Measurements from ENCODE around the gene EML4.

EML4 gene

DNA sequence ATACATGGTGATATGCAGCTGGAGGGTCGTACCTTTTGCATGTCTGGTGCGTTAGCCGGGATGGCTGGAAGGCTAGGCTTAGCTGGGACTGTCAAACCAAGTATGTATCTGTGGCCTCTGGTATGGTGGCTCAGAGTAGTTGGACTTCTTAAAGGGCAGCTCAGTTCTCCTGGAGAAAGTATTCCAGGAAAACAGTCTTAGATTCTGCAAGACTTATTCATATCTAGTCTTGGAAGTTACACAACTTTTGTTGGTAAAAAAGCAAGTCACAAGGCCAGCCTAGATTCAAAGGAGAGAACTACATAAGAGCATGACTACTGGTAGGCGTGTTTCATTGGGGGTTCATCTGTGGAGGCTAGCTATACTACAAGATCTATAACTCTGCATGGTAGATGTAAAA, 45.5 kb downstream of the EML4 start:
- no peak for DNase-seq (ENCODE audit: low read depth, low spot score)
- H3K4me3 ChIP-seq (ENCODE audit: low read length): no peak overlapping the region

DNA sequence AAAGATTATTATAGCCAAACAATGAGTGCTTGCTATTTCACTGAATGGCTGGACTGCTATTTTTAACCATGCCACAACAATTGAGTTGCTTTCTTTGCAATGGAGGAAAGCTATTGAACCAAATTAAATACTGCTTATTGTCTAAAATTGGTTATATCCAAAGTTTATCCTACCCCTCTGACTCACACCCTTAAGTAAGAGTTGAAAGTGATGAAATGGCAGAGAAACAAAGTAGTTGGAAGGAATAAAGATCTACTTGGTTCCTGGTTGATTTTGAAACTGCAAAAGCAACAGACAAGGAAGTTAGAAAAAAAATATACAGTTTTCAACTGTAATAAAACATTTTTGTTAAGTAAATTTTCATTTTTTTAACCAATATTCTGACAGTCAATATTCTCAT, 47.5 kb downstream of the EML4 start:
- no peak for DNase-seq (ENCODE audit: low read depth, low spot score)
- H3K4me3 ChIP-seq (ENCODE audit: low read length): no peak overlapping the region

DNA sequence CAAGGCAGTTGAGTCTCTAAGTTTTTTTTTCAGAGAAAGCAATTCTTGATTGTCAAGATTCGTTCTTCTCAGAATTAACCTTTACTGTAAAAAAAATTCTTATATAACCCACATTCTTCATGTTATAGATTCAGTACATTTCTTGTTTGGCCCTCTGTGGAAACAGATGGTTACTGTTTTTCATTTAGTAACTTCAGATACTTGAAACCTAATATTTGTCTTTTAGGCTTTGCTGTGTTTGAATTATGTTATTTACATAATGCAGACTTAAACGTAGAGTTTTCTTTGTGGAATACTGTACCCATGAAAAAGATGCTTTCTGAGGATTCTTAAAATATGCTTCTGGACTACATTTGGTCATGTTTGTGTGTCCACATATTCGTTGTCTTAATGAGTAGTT, 48.2 kb downstream of the EML4 start:
- no peak for DNase-seq (ENCODE audit: low read depth, low spot score)

DNA sequence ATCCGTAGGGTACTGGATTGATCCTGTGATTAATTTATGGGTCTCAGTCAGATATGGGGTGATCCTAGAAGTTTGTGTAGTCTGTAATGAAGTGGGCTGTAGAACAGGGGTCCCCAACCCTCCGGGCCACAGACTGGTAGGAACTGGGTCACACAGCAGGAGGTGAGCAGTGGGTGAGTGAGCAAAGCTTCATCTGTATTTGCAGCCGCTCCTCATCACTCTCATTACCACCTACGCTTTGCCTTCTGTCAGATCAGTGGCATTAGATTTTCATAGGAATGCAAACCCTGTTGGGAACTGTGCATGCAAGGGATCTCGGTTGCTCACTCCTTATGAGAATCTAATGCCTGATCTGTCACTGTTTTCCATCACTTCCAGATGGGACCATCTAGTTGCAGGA, 48.8 kb downstream of the EML4 start:
- no peak overlapping the region for H3K4me3 ChIP-seq (ENCODE audit: low read length)
- DNase-seq (ENCODE audit: low read depth, low spot score): no peak

More for the DNA sequence above, 48.2 kb downstream of the EML4 start:
- no peak overlapping the region for H3K4me3 ChIP-seq (ENCODE audit: low read length)

DNA sequence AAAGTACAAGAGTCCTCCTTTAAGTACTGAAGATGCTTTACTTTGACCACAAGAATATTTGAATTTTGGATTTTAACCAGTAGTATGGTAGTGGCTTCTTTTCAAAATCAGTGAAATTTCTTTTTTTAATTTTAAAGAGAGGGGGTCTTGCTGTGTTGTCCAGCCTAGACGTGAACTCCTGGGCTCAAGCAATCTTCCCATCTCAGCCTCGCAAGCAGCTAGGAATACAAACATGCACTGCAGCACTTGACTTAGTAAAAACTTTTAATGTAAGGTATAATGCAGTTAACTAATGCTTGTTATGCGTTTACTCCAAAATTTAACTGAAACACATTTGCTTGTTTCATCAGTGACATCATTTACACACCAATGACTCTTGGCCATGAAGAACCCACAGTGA, 49.6 kb downstream of the EML4 start:
- H3K4me3 ChIP-seq (ENCODE audit: low read length): no peak overlapping the region
- no peak for DNase-seq (ENCODE audit: low read depth, low spot score)

DNA sequence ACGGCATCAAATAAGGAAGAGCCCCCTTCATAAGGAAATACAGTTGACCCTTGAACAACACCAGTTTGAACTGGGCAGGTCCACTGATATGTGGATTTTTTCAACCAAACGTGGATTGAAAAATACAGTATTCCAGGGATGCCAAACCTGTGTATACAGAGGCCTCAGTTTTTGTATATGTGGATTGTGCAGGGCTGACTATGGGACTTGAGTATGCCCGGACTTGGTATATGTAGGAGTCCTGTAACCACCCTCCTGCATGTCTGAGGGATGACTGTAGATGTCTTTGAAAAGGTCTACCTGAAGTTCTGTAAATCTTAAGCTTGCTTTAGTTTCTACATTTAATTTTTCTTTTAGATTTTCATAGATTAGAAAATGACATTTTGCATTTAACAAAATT, 50.0 kb downstream of the EML4 start:
- DNase-seq (ENCODE audit: low read depth, low spot score): no peak
- no peak overlapping the region for H3K4me3 ChIP-seq (ENCODE audit: low read length)

DNA sequence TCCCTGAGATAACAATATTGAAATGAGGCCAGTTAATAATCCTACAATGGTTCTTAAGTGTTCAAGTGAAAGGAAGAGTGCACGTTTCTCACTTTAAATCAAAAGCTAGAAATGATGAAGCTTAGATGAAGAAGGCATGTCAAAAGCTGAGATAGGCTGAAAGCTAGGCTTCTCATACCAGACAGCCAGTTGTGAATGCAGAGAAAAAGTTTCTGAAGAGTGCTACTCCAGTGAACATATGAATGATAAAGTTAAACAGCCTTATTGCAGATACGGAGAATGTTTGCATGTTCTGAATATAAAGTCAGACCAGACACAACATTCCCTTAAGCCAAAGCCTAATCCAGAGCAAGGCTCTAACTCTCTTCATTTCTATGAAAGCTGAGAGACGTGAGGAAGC, 51.4 kb downstream of the EML4 start:
- no peak overlapping the region for H3K4me3 ChIP-seq (ENCODE audit: low read length)
- no peak for DNase-seq (ENCODE audit: low read depth, low spot score)

DNA sequence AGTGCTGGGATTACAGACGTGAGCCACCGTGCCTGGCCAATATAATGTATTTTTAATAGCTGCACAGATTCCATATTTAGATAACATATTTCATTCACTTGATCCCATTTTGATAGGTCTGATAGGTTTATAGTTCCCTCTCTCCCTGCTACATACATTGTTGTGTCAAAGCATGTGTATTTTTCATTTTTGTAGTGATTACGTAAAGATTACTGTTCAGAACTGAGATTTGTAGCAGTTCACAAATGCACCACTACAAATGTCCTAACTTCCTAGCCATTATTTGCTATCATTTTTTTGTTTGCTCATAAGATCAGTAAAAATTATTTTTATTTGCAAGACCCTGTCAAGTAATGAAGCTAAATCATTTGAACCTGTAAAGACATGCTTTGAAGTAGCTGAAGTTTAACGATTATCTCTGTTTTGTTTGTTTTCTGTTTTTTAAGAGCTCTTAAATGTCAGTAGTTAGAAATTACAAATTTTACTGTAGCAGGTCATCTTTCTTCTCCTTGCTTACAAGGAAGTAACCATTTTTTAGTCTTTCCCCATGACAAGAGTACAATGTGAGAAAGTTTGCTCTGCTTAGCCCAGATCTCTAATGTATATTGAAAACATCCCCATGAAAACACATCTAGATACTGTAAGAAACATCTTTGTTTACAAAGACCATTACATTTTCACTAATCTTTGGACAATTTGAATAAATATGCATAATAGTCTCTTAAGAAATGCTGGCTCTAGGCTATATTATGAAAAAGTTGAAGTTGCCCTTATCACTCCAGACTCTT, 54.1 kb downstream of the EML4 start:
- DNase-seq (ENCODE audit: low read depth, low spot score): no peak
- no peak overlapping the region for H3K4me3 ChIP-seq (ENCODE audit: low read length)

DNA sequence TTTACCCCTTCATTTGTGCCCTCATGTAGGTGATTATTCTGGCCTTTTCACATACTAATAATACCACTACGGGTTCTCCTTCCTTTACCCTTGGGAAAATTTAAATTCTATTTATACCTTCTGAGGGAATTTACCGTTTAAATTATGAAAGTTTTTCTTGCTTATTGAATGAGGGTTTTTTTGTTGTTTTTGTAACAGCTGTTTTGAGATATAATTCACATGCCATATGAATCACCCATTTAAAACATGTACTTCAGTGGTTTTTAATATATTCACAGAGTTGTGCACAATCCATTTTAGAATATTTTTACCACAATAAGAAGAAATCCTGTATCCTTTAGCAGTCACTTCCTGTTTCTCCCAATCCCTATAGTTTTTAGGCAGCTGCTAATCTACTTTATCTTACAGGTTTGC, 54.7 kb downstream of the EML4 start:
- H3K4me3 ChIP-seq (ENCODE audit: low read length): no peak overlapping the region
- no peak for DNase-seq (ENCODE audit: low read depth, low spot score)

DNA sequence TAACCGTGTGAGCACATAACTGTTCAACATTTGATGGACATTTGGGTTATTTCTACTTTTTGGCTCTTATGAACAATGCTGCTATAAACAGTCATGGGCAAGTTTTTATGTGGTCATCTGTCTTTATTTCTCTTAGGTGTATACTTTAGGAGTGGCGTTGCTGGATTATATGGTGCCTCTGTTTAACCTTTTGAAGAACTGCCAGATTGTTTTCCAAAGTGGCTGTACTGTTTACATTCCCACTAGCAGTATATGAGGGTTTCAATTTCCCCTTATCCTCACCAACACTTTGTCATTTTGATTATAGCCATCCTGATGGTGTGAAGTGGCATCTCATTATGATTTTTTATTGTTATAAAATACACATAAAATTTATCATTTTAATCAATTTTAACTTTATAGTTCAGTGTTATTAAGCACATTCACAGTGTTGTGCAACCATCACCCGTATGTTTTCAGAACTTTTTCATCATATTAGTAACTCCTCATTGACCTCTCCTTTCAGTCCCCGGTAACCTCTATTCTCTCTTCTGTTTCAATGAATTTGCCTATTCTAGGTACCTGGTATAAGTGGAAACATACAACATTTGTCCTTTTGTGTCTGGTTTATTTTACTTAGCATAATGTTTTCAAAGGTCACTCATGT, 55.4 kb downstream of the EML4 start:
- no peak for DNase-seq (ENCODE audit: low read depth, low spot score)
- no peak overlapping the region for H3K4me3 ChIP-seq (ENCODE audit: low read length)

DNA sequence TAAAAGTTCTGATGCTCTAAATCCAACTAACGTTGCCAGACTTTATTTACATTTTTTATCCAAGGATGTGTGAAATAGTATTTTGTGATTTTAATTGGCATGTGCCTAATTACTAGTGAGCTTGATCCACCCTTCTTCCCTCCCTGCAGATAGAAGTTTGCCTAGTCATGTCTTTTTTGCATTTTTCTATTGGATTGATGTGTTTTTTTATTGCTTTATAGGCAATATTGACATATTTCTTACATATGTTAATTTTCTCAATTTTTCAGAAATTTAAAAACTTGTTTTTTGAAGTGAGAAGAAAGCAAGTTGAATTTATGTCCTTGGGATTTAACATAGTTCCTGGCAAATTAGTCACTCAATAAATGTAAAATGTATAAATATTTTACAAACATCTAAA, 56.4 kb downstream of the EML4 start:
- no peak for DNase-seq (ENCODE audit: low read depth, low spot score)
- H3K4me3 ChIP-seq (ENCODE audit: low read length): no peak overlapping the region

DNA sequence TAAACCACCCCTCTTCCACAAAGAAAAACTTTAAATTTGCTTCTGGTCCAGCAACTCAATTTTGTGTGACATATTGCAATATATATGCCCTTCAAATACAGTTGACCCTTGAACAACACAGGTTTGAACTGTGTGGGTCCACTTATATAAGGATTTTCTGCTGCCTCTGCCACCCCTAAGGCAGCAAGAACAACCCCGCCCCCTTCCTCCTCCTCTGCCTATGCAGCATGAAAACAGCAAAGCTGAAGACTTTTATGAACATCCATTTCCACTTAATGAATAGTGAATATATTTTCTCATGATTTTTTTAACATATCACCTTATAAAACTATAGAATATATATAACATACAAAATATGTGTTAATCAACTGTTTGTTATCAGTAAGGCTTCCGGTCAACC, 58.3 kb downstream of the EML4 start:
- DNase-seq (ENCODE audit: low read depth, low spot score): no peak
- no peak overlapping the region for H3K4me3 ChIP-seq (ENCODE audit: low read length)

DNA sequence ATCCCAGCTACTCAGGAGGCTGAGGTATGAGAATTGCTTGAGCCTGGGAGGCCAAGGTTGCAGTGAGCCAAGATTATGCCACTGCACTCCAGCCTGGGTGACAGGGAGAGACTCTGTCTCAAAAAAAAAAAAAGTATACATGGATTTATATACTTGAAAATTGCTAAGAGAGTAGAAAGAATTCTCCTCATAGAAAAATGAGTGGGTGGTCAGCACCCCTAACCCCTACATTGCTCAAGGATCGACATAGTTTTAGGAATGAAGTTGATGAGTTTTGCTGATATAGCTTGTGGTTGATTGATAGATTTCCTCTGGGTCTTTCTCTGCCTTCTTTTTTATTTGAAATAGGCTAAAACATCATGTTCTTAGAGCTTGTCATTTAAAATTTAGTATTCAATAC, 58.9 kb downstream of the EML4 start:
- DNase-seq (ENCODE audit: low read depth, low spot score): no peak
- H3K4me3 ChIP-seq (ENCODE audit: low read length): no peak overlapping the region

DNA sequence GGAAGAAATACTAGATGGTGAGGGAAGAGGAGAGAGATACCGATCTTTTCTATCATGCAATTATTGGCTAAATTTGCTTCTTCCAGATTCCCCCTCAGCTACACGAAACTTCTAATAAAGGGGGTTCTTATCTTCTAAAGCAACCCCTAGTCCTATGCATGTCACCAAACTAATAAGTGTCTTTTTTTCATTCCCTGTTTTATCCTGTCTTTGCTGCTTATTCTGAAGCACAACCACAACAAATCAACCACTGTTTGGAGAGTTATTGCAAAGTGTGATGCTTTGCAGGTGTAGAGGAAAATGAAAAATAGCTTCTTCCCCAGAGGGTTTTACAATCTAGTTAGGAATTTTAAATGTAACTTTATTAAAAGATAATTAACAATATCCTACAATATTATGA, 60.8 kb downstream of the EML4 start:
- no peak overlapping the region for H3K4me3 ChIP-seq (ENCODE audit: low read length)
- no peak for DNase-seq (ENCODE audit: low read depth, low spot score)

DNA sequence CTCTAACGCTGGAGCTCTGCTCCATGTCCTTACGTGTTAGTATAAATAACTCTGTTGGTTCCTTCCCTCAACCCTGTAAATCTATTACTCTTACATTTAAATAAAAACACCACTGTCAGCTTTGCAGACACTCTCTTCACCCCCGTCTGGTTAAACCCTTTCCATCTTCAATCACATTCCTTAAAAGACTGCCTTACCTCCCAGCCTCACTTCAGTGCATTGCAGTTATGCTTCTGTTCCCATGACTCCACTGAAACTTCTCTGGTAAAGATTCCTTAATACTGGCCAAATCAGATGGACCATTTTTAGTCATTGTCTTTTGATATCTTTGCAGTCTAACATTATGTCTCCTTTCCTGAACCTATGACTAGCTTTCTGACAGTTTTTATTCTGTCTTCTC, 61.7 kb downstream of the EML4 start:
- no peak overlapping the region for H3K4me3 ChIP-seq (ENCODE audit: low read length)
- no peak for DNase-seq (ENCODE audit: low read depth, low spot score)

DNA sequence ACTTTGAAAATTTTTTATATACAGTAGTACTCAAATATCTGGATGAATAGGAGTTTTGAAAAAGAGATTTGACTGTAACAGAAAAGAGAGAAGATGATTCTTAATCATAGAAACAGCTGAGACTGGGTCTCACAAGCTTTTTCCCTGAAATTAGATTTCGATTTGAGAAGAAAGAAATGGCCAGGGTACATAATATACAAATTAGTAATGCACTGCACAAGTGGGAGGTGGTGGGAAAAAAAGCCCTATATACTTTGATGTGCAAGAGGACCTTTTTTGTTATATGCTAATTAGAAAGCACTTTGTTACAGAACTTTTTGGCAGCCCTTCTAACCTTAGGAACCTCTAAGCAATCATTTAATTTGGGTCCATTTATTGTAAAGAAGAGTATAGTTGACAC, 62.9 kb downstream of the EML4 start:
- no peak overlapping the region for H3K4me3 ChIP-seq (ENCODE audit: low read length)
- DNase-seq (ENCODE audit: low read depth, low spot score): no peak

DNA sequence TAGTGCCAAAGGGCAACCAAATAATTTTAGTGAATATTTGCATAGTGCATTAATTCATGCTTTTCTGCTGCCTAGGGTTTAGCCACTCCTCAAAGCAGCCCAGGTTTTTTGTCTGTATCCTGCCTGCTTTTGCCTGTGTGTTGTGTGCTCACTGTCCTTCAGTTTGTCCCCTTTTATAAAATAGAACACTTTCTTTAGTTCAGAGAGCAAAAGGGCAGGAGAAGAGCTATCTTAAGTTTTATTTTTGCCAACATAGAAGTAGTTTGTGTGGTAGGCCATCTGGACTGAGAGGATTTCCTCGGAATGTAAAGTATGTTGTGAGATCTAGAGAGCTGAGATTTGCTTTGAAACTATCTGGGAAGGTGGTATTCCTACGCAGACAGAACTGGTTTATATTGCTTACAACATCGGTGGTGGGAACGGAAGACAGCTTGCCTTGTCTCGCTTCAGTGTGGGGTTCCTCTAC, 64.9 kb downstream of the EML4 start:
- DNase-seq (ENCODE audit: low read depth, low spot score): no peak
- no peak overlapping the region for H3K4me3 ChIP-seq (ENCODE audit: low read length)

DNA sequence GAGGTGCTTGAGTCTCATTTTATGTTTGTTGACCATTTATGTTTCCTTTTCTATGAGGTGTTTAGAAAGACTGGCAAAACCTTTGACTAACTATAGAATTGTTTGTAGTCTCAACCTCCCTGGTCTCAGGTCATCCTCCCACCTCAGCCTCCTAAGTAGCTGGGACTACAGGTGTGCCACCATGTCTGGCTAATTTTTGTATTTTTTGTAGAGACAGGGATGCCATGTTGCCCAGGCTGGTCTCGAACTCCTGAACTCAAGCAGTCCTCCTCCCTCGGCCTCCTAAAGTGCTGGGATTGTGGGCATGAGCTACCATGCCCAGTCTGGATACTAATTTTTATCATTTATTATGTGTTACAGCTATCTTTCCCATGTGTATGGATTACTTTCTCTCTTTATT, 67.8 kb downstream of the EML4 start:
- DNase-seq (ENCODE audit: low read depth, low spot score): no peak
- no peak overlapping the region for H3K4me3 ChIP-seq (ENCODE audit: low read length)

DNA sequence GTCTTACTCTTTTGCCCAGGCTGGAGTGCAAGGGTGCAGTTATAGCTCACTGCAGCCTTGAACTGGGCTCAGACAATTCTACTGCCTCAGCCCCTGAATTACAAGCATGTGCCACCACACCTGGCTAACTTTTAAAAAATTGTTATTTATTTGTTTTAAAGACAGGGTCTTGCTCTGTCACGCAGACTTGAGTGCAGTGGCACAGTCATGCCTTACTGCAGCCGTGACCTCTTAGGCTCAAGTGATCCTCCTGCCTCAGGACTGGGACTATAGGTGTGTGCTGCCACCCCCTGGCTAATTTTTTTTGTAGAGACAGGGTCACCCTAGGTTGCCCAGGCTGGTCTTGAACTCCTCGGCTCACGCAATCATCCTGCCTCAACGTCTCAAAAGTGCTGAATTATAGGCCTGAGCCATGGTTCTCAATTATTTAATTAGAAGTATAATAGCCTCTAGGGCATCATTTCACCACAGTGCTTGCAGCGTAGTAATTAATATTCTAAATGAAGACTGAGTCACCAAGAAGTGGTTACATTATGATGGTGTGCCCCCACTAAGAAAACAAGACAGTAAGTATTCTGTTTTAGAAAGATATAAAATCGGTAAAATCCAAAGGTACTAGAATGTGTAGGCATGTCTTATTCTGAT, 69.6 kb downstream of the EML4 start:
- no peak for DNase-seq (ENCODE audit: low read depth, low spot score)
- no peak overlapping the region for H3K4me3 ChIP-seq (ENCODE audit: low read length)

DNA sequence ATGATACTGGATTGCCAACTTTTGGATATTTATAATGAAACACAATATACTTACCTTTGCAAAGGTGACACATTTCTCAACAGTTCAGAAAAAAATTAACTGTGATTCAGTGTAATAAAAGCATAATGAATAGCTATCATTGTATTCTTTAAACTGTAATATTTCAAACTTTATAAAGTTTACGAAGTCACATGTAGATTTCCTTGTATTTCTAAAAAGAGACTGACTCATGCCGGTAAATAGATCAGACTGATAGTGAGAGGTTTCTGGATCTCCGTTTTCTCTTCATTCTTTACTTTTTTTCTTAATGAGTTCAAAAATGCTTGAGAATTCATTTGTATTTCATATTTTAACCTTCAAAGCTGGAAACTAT, 70.1 kb downstream of the EML4 start:
- H3K4me3 ChIP-seq (ENCODE audit: low read length): no peak overlapping the region
- DNase-seq (ENCODE audit: low read depth, low spot score): no peak

DNA sequence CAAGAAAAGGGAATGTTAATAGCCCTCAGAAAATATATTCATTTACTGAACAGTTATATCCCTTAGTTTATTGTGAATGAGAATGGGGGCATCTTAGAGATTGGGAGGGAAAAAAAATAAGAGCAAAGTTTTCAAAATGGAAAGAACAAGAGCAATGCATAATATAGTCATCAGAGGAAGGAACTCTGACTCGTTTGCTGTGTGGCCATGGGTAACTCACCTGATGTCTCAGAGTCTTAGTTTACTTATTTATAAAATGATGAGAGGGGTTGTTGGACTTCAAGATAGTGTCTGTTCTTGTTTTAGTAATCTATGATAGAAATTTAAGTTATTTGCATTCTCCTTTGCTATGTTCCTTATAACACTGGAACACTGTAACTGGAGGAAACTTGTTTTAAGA, 70.7 kb downstream of the EML4 start:
- no peak for DNase-seq (ENCODE audit: low read depth, low spot score)
- no peak overlapping the region for H3K4me3 ChIP-seq (ENCODE audit: low read length)
